A673 (cell line): Measurements from ENCODE around the gene TMEM184B. TPM values are rescaled to one million over a fixed set of nuclear protein-coding genes. Genes with fewer than 3 reads are reported as not detected.

Experiments
- BruUV-seq: library from RNA; stranded (reverse); fragments of 400-500 nt; replicated peaks from 2 replicates; lab custom pipeline; 2021; lab: Mats Ljungman, UMichigan
- CTCF ChIA-PET: fragments of 300-600 bp; sonication (Branson Sonifier 250); formaldehyde crosslinking; loops from one replicate; lab custom pipeline; 2022; ENCODE audit warnings: antibody characterized with exemption; lab: Charles Lee
- POLR2A ChIA-PET: fragments of 300-600 bp; sonication (Branson Sonifier 250); formaldehyde crosslinking; loops from one replicate; lab custom pipeline; 2022; ENCODE audit warnings: antibody characterized with exemption; ENCODE audit not compliant: low non-redundant PET; lab: Charles Lee
- DNase-seq: peaks from one replicate; pipeline ENCODE4 v3.0.0-alpha.2; 2015; ENCODE audit warnings: low spot score
- H3K27ac ChIP-seq: fragments of 200-600 bp; sonication (generic); 2 replicates; pipeline ENCODE4 v1.5.1; 2016; ENCODE audit warnings: mixed run types, low read depth, mild to moderate bottlenecking, mixed read lengths, antibody characterized with exemption, low read length; ENCODE audit not compliant: poor library complexity, severe bottlenecking
- H3K27me3 ChIP-seq: fragments of 200-600 bp; sonication (generic); replicated peaks from 2 replicates; pipeline ENCODE4 v1.6.1; 2017; ENCODE audit warnings: mixed run types, low read depth, mild to moderate bottlenecking, mixed read lengths, antibody characterized with exemption, low read length; ENCODE audit not compliant: insufficient read depth, poor library complexity
- H3K36me3 ChIP-seq: fragments of 200-600 bp; sonication (generic); 2 replicates; pipeline ENCODE4 v1.6.1; 2016; ENCODE audit warnings: mixed run types, mild to moderate bottlenecking, mixed read lengths, antibody characterized with exemption, low read length; ENCODE audit not compliant: insufficient read depth, poor library complexity, severe bottlenecking
- H3K4me1 ChIP-seq: fragments of 200-600 bp; sonication (generic); 2 replicates; pipeline ENCODE4 v1.6.1; 2017; ENCODE audit warnings: mixed run types, mild to moderate bottlenecking, mixed read lengths, antibody characterized with exemption, low read length; ENCODE audit not compliant: insufficient read depth, poor library complexity, severe bottlenecking
- H3K4me3 ChIP-seq: fragments of 200-600 bp; sonication (generic); 2 replicates; pipeline ENCODE4 v1.5.1; 2016; ENCODE audit warnings: low read depth, mixed run types, mild to moderate bottlenecking, mixed read lengths, low read length; ENCODE audit not compliant: poor library complexity, severe bottlenecking
- H3K9me3 ChIP-seq: fragments of 200-600 bp; sonication (generic); 2 replicates; pipeline ENCODE4 v1.6.1; 2016; ENCODE audit warnings: mixed run types, low read depth, mild to moderate bottlenecking, mixed read lengths, antibody characterized with exemption, low read length; ENCODE audit not compliant: poor library complexity, severe bottlenecking
- EZH2 ChIP-seq: fragments of 200-600 bp; sonication (generic); IDR thresholded peaks from 2 replicates; pipeline ENCODE4 v1.6.1; 2017; ENCODE audit warnings: borderline replicate concordance, low read depth, mild to moderate bottlenecking, mixed read lengths, antibody characterized with exemption, low read length; ENCODE audit not compliant: poor library complexity, severe bottlenecking
- intact Hi-C: fragments of 100-400 bp; cut with micrococcal nuclease; formaldehyde crosslinking; loops from one replicate; pipeline ENCODE4 v1.10.0; 2022; ENCODE audit not compliant: unreplicated experiment
- total RNA-seq: library from RNA; stranded (reverse); gene quantifications from 2 replicates; pipeline ENCODE4 v1.2.3, GENCODE V29; 2021
- TF ChIP-seq, protein P1 (sequence below): fragments of 300-800, 200-600 bp; sonication (generic); conservative IDR thresholded peaks from 2 replicates; pipeline ENCODE4 v1.5.1; 2017; ENCODE audit warnings: low read depth, mild to moderate bottlenecking, antibody characterized with exemption, low read length, moderate library complexity, mixed read lengths

Gene TMEM184B
- total RNA-seq, 1 experiment from 2014 or later, result 50.9 TPM

DNA sequence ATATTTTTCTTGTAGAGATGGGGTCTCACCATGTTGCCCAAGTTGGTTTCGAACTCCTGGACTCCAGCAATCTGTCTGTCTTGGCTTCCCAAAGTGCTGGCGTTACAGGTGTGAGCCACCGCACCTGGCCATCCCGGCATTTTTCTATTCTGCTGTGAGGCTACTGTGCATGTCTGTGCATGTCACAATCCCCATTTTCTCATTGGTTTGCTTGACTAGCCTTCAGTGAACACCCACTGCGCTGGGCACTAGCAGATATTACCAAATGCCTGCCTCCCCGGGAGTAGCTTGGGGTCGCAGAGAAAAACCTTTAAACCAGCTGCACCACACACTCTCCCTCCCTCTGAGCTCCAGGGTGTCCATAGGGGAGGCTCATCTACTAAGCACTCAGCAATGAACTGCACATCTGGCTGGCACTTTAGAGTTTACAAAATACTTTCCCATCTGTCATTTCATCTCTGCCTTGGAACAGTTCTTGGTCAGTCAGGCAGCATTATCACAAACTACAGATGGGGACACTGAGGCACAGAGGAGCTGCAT lies 39.5 kb upstream of the TMEM184B start:
- no peak for TF ChIP-seq EZH2
- TF ChIP-seq, protein P1, sequence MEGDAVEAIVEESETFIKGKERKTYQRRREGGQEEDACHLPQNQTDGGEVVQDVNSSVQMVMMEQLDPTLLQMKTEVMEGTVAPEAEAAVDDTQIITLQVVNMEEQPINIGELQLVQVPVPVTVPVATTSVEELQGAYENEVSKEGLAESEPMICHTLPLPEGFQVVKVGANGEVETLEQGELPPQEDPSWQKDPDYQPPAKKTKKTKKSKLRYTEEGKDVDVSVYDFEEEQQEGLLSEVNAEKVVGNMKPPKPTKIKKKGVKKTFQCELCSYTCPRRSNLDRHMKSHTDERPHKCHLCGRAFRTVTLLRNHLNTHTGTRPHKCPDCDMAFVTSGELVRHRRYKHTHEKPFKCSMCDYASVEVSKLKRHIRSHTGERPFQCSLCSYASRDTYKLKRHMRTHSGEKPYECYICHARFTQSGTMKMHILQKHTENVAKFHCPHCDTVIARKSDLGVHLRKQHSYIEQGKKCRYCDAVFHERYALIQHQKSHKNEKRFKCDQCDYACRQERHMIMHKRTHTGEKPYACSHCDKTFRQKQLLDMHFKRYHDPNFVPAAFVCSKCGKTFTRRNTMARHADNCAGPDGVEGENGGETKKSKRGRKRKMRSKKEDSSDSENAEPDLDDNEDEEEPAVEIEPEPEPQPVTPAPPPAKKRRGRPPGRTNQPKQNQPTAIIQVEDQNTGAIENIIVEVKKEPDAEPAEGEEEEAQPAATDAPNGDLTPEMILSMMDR, result no peak
- DNase-seq, result no peak
- POLR2A ChIA-PET, result no interaction called here
- Histone ChIP-seq H3K27ac (peak overlapping the region; percentile 97), H3K36me3 (peaks cover 48% of the 10 kb centered on the region), H3K27me3 (no peaks in the 10 kb centered on the region), H3K4me3 (no peak overlapping the region), H3K9me3 (no peaks in the 10 kb centered on the region), H3K4me1 (peaks cover 52% of the 10 kb centered on the region)
- CTCF ChIA-PET, result no interaction called here
- no TSS peak for BruUV-seq
- intact Hi-C loops, result no loop called here

DNA sequence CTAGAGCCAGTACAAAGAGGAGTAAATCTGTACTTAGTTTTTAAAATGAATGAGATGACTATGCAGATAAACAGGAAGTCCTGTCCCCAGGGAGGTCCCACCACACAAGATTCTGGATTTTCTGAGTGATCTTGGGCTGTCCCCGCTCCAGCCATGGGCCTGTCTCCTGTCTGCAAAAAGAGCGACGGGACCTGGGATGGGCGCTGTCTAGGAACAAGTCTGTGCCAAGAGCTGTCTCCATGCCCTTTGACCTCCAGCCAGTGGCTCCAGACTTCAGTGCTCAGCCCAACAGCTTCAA lies 38.5 kb upstream of the TMEM184B start:
- H3K36me3 ChIP-seq, result peaks cover 49% of the 10 kb centered on the region
- DNase-seq, result peak; percentile 72
- peaks cover 60% of the 10 kb centered on the region for H3K4me1 ChIP-seq
- no TSS peak for BruUV-seq
- no peaks in the 10 kb centered on the region for H3K9me3 ChIP-seq
- intact Hi-C loops, result no loop called here
- ChIA-PET POLR2A (interaction anchor here (0.7 kb wide), 1 partner anchor 1651 kb away, joined by 5 read pairs; no protein-coding TSS in a partner anchor), CTCF (no interaction called here)
- H3K27me3 ChIP-seq, result no peaks in the 10 kb centered on the region
- no peak overlapping the region for H3K4me3 ChIP-seq
- no peak for TF ChIP-seq EZH2
- TF ChIP-seq, protein P1, result no peak
- peak overlapping the region; percentile 77 for H3K27ac ChIP-seq

GRCh38 chr22:38310518-38311322 lies 37.9 kb upstream of the TMEM184B start:
- no peak for DNase-seq
- POLR2A ChIA-PET, result interaction anchor here (0.7 kb wide), 1 partner anchor 1651 kb away, joined by 5 read pairs; no protein-coding TSS in a partner anchor
- CTCF ChIA-PET, result no interaction called here
- peaks cover 49% of the 10 kb centered on the region for H3K36me3 ChIP-seq
- no TSS peak for BruUV-seq
- peak overlapping the region; percentile 77 for H3K27ac ChIP-seq
- intact Hi-C loops, result no loop called here
- H3K27me3 ChIP-seq, result no peaks in the 10 kb centered on the region
- H3K9me3 ChIP-seq, result no peaks in the 10 kb centered on the region
- TF ChIP-seq EZH2, result no peak
- TF ChIP-seq, protein P1, result no peak
- H3K4me3 ChIP-seq, result no peak overlapping the region
- peaks cover 65% of the 10 kb centered on the region for H3K4me1 ChIP-seq
